ENCODE results near the gene MED27. TPM values are rescaled to one million over a fixed set of nuclear protein-coding genes. Genes with fewer than 3 reads are reported as not detected.

The MED27 gene
- total RNA-seq, 2 experiments from 2014 or later, result 22.6 to 23.4 TPM

DNA sequence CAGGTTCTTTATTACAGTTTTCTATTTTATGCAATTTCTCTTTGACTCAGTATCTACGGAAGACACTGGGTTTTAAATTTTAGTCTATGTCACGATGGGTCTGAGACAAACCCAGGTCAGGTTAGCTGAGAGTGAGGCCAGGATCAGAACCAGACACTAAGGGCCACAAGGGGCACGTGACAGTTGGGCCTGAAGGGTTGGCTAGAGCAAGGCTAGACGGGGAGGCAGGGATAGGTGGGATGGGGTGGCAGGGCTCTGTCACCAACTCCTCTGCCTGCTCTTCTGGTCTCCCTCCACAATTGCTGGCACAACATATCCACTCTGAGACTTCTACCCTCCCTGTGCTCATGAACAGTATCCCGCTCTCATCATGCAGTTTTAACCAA is 76.4 kb downstream of the MED27 start:
- Mint-ChIP-seq H3K27me3 (peaks cover 7% of the 10 kb centered on the region), H3K27ac (no peak overlapping the region), H3K9me3 (peaks cover 2% of the 10 kb centered on the region), H3K36me3 (ENCODE audit: low read depth) (peaks cover 21% of the 10 kb centered on the region), H3K4me1 (peaks cover 74% of the 10 kb centered on the region), H3K4me3 (no peak overlapping the region)
- ChIA-PET POLR2A (no interaction called here), CTCF (interaction anchor here (0.7 kb wide), 1 partner anchor 234 kb away, joined by 4 read pairs; no protein-coding TSS in a partner anchor)
- DNase-seq, result no peak

- CTCF ChIA-PET, result interaction anchor here (0.6 to 0.7 kb wide), 2 partner anchors 233 to 957 kb away, joined by 3 to 4 read pairs; no protein-coding TSS in a partner anchor
- no peak overlapping the region for H3K27ac Mint-ChIP-seq
- DNase-seq, result no peak
- peaks cover 10% of the 10 kb centered on the region for H3K27me3 Mint-ChIP-seq
- peaks cover 69% of the 10 kb centered on the region for H3K4me1 Mint-ChIP-seq
- POLR2A ChIA-PET, result no interaction called here
- H3K9me3 Mint-ChIP-seq, result peaks cover 2% of the 10 kb centered on the region
- H3K36me3 Mint-ChIP-seq (ENCODE audit: low read depth), result peaks cover 21% of the 10 kb centered on the region
- no peak overlapping the region for H3K4me3 Mint-ChIP-seq
Observed at GRCh38 chr9:132002643-132003318, 76.9 kb downstream of the MED27 start.

DNA sequence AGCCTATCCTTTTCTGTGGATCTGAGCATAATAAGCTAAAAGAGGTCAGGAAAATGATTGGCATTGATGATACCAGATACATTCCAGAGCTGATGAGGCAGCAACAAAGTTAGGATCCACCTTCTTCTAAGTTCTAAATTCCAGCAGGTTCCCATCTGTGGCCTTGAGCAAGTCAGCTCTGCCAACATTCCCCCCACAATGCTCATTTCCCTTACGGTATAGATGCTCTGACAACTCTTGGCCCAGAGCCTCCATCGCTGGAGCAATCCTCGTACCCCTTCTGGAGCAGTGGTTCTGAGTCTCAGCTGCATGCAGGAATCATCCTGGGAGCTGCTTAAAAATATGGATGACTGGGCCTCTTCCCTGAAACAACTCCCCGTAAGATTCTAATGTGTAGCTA is 78.1 kb downstream of the MED27 start:
- Mint-ChIP-seq H3K27ac (no peak overlapping the region), H3K4me3 (no peak overlapping the region), H3K4me1 (peaks cover 57% of the 10 kb centered on the region), H3K36me3 (ENCODE audit: low read depth) (peaks cover 16% of the 10 kb centered on the region), H3K27me3 (peaks cover 10% of the 10 kb centered on the region), H3K9me3 (peaks cover 2% of the 10 kb centered on the region)
- no peak for DNase-seq
- POLR2A ChIA-PET, result interaction anchor here (0.6 kb wide), 1 partner anchor 445 kb away, joined by 3 read pairs; no protein-coding TSS in a partner anchor
- CTCF ChIA-PET, result no interaction called here

GRCh38 chr9:132000659-132001058 is 79.0 kb downstream of the MED27 start:
- ChIA-PET POLR2A (interaction anchor here (0.9 kb wide), 1 partner anchor 40 kb away, joined by 5 read pairs; no protein-coding TSS in a partner anchor), CTCF (no interaction called here)
- Mint-ChIP-seq H3K4me1 (peaks cover 50% of the 10 kb centered on the region), H3K9me3 (peaks cover 2% of the 10 kb centered on the region), H3K27ac (no peak overlapping the region), H3K27me3 (peaks cover 10% of the 10 kb centered on the region), H3K4me3 (no peak overlapping the region), H3K36me3 (ENCODE audit: low read depth) (peaks cover 16% of the 10 kb centered on the region)
- no peak for DNase-seq

DNA sequence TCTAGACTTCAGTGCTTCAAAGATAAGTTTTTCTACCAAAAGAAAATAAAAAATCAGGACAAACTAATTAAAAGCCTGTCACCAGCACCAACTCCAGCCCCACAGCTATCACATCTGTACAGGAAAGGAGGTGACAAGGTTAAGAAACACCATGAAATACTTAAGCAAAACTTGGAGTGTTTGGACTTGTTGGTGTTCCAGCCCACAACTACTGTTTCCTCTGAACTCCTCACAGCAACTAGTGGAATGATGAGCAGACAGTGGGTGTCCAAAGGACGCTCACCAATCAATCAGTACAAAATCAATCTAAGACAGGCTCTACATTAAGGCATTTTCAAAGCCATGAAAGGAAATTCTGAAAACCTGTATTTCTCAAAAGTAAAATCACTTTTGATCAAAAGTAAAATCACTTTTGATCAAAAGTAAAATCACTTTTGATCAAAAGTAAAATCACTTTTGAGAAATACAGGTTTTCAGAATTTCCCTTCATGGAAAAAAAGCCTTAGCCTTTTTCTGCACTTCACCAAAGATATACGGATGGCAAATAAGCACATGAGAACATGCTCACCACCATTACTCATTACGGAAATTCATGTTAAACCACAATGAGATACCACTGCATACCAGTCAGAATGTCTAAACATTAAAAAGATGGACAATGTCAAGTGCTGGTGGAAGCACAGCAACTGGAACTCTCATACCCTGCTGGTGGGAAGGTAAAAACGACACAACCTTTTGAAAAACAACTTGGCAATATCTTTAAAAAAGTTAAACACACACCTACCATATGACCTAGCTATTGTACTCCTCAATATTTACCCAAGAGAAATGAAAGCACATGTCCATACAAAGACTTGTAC is 79.7 kb downstream of the MED27 start:
- H3K36me3 Mint-ChIP-seq (ENCODE audit: low read depth), result peaks cover 16% of the 10 kb centered on the region
- H3K27me3 Mint-ChIP-seq, result peaks cover 9% of the 10 kb centered on the region

GRCh38 chr9:131997779-131998178 is 81.9 kb downstream of the MED27 start:
- ChIA-PET POLR2A (no interaction called here), CTCF (no interaction called here)
- H3K27ac Mint-ChIP-seq, result no peak overlapping the region
- peaks cover 29% of the 10 kb centered on the region for H3K4me1 Mint-ChIP-seq
- peaks cover 2% of the 10 kb centered on the region for H3K9me3 Mint-ChIP-seq
- no peak overlapping the region for H3K4me3 Mint-ChIP-seq
- peaks cover 16% of the 10 kb centered on the region for H3K36me3 Mint-ChIP-seq (ENCODE audit: low read depth)
- DNase-seq, result no peak
- H3K27me3 Mint-ChIP-seq, result peaks cover 3% of the 10 kb centered on the region

More for the DNA sequence above, 79.7 kb downstream of the MED27 start:
- DNase-seq, result no peak
- H3K4me3 Mint-ChIP-seq, result no peak overlapping the region
- ChIA-PET POLR2A (interaction anchor here (0.9 kb wide), 1 partner anchor 40 kb away, joined by 5 read pairs; no protein-coding TSS in a partner anchor), CTCF (interaction anchor here (0.6 kb wide), 1 partner anchor 944 kb away, joined by 6 read pairs; no protein-coding TSS in a partner anchor)
- H3K27ac Mint-ChIP-seq, result peak overlapping the region; percentile 60
- H3K4me1 Mint-ChIP-seq, result peaks cover 48% of the 10 kb centered on the region
- peaks cover 2% of the 10 kb centered on the region for H3K9me3 Mint-ChIP-seq

DNA sequence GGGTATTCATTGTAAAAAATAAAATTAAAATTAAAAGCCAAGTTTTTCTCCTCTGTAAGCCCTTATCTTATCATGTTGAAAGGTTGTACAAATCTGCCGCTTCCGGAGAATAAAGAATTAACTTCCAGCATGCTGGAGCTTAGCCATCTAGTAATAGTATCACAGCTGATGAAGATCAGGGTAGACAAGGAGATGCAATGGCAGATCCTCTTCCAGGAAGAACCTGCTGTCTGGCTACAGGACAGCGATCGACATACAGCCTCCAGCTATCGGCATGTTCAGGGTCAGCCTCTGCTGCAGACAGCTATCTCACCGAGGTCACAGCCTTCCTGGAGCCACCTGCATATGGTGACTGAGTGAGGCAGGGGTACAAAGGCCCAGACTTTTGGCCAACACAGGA is 82.6 kb downstream of the MED27 start:
- H3K9me3 Mint-ChIP-seq, result peaks cover 2% of the 10 kb centered on the region
- peaks cover 14% of the 10 kb centered on the region for H3K36me3 Mint-ChIP-seq (ENCODE audit: low read depth)
- POLR2A ChIA-PET, result no interaction called here
- CTCF ChIA-PET, result no interaction called here
- peaks cover 3% of the 10 kb centered on the region for H3K27me3 Mint-ChIP-seq
- H3K4me3 Mint-ChIP-seq, result no peak overlapping the region
- no peak for DNase-seq
- H3K27ac Mint-ChIP-seq, result no peak overlapping the region
- peaks cover 23% of the 10 kb centered on the region for H3K4me1 Mint-ChIP-seq

GRCh38 chr9:131995382-131995781 is 84.3 kb downstream of the MED27 start:
- CTCF ChIA-PET, result no interaction called here

DNA sequence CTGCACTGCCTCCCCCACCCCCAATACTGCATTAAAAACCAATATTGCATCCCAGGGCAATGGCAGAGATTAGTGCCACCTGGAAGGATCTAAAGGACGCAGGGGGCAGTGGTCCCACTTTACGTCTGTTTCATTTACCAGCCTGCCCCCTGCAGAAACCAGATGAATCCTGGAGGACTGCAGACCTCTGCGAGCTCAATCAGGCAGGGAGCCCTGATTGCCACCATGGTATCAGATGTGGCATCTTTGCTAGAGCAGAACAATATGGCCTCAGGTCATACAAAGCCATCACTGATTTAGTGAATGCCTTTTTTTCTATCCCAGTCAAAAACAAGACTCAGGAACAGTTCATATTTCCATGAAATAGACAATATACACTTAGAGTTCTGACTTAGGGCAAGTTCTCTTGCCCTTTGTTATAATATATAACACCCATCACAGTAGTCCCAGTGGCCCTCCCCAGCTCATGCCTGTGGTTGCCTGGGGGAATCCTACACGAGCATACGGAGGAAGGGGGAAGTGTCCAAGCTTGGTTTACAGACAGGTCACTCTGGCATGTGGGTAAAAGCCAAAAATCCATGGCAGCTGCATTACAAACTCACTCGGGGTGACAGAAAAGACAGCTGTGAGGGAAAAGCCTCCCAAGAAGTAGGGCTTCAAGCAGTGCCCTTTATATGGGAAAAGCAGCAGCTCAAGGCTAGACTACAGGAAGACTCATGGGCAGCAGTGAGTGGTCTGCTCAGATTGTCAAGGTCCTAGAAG is 85.1 kb downstream of the MED27 start:
- ChIA-PET CTCF (no interaction called here), POLR2A (no interaction called here)
- H3K4me3 Mint-ChIP-seq, result no peak overlapping the region
- H3K27me3 Mint-ChIP-seq, result peaks cover 3% of the 10 kb centered on the region
- H3K4me1 Mint-ChIP-seq, result peaks cover 6% of the 10 kb centered on the region
- no peak for DNase-seq
- no peaks in the 10 kb centered on the region for H3K36me3 Mint-ChIP-seq (ENCODE audit: low read depth)
- no peaks in the 10 kb centered on the region for H3K9me3 Mint-ChIP-seq
- no peak overlapping the region for H3K27ac Mint-ChIP-seq

More at GRCh38 chr9:131995382-131995781, 84.3 kb downstream of the MED27 start:
- Mint-ChIP-seq H3K4me1 (peaks cover 13% of the 10 kb centered on the region), H3K9me3 (peaks cover 2% of the 10 kb centered on the region), H3K4me3 (no peak overlapping the region), H3K36me3 (ENCODE audit: low read depth) (peaks cover 3% of the 10 kb centered on the region), H3K27me3 (peaks cover 3% of the 10 kb centered on the region), H3K27ac (no peak overlapping the region)
- POLR2A ChIA-PET, result no interaction called here
- DNase-seq, result no peak

- Mint-ChIP-seq H3K27ac (no peak overlapping the region), H3K4me3 (no peak overlapping the region), H3K27me3 (peaks cover 3% of the 10 kb centered on the region), H3K36me3 (ENCODE audit: low read depth) (no peaks in the 10 kb centered on the region), H3K9me3 (no peaks in the 10 kb centered on the region), H3K4me1 (no peaks in the 10 kb centered on the region)
- CTCF ChIA-PET, result no interaction called here
- no peak for DNase-seq
- POLR2A ChIA-PET, result no interaction called here
Observed at GRCh38 chr9:131992906-131993657, 86.6 kb downstream of the MED27 start.

DNA sequence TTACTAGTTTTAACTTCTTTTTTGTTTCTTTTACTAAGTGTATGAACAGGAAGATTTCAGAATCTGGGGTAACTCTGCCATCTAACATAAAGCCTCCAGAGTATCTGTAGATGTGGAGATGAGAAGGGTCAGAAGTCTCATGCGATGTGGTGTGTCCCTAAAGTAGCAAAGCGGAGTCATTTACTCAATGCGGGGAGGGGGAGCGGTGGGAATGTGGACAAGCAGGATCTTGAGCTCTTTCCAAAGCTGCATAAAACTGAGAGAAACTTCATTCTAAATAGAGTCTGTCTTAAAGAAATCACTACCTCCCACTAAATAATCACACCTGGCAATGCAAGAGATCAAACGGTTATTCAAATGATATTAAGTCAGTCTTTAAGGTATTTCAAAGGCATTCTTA is 92.4 kb downstream of the MED27 start:
- Mint-ChIP-seq H3K9me3 (no peaks in the 10 kb centered on the region), H3K27ac (no peak overlapping the region), H3K4me3 (no peak overlapping the region), H3K36me3 (ENCODE audit: low read depth) (no peaks in the 10 kb centered on the region), H3K27me3 (no peaks in the 10 kb centered on the region), H3K4me1 (no peaks in the 10 kb centered on the region)
- ChIA-PET CTCF (no interaction called here), POLR2A (no interaction called here)
- DNase-seq, result no peak

GRCh38 chr9:131986576-131986975 is 93.1 kb downstream of the MED27 start:
- Mint-ChIP-seq H3K4me1 (no peaks in the 10 kb centered on the region), H3K4me3 (no peak overlapping the region), H3K9me3 (no peaks in the 10 kb centered on the region), H3K36me3 (ENCODE audit: low read depth) (no peaks in the 10 kb centered on the region), H3K27me3 (no peaks in the 10 kb centered on the region), H3K27ac (no peak overlapping the region)
- ChIA-PET POLR2A (no interaction called here), CTCF (no interaction called here)
- DNase-seq, result no peak
